NB4 (cell line): ENCODE measurements around the gene SH3BP4.

Experiments
- CTCF ChIP-seq: IDR thresholded peaks from one replicate; pipeline ENCODE4 v1.5.1; 2012; ENCODE audit warnings: low read depth, low read length
- MAX ChIP-seq: IDR thresholded peaks from 2 replicates; pipeline ENCODE4 v1.6.1; 2011; ENCODE audit warnings: low read depth, low read length
- POLR2A ChIP-seq: IDR thresholded peaks from 2 replicates; pipeline ENCODE4 v1.6.1; 2011; ENCODE audit warnings: mild to moderate bottlenecking; ENCODE audit not compliant: insufficient read length; ENCODE audit errors: extremely low read depth

GRCh38 chr2:234973008-234973407 is 21.2 kb downstream of the SH3BP4 start:
- TF ChIP-seq CTCF, result no peak
- no peak for TF ChIP-seq MAX
- no peak for TF ChIP-seq POLR2A
